NT2/D1 (cell line): ENCODE results near the gene RNF40.

ENCODE experiments used
- SUZ12 ChIP-seq: IDR thresholded peaks from 2 replicates; pipeline ENCODE4 v1.6.1; 2011; ENCODE audit not compliant: insufficient read length, insufficient read depth; ENCODE audit errors: extremely low read depth
- YY1 ChIP-seq: IDR thresholded peaks from 2 replicates; pipeline ENCODE4 v1.6.1; 2011; ENCODE audit not compliant: insufficient read length, insufficient read depth
- ZNF274 ChIP-seq: IDR thresholded peaks from 2 replicates; pipeline ENCODE4 v1.6.1; 2011; ENCODE audit warnings: mild to moderate bottlenecking, low read depth, low read length

DNA sequence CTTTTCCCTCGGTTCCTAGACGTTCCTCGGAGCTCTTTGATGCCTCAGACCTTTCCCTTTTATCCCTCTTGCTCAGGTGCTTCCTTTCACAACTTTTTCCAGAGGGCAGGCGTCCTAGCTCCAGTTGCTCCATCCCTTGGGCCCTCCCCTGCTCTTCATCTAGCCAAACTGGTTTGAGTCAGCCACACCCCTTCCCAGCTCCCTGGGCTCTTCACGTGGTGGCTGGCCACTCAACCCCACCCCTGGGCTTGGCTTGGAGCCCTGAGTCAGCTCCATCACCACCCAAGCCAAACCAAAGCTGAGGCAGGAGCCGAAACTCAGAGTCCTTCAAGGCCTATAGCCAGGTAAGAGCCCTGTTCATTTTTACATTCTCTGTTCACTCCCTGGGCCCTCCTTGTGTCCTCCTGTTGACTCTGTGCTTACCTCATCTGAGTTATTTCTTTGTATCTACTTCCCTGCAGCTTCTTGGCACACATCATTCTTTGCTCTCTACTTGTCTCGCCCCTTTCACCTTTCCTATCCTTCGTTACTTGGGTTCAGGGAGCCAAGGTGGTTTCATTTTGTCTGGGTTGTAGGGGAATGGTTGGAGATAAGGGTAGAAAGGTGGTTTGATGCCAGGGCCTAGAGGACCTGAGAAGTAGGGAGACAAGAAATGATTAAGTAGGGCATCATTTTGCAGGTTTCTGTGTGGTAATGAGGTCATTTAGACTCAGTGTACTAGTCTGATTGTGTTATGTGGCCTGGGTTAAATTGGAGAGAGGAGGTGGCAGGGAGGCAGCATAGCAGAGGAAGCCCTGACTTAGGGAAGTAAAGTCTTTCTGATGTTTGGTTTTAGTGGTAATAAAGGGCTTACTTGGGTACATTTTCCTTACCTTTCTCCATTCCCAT lies 21.5 kb upstream of the RNF40 start:
- TF ChIP-seq ZNF274 (no peak), YY1 (no peak), SUZ12 (no peak)
